HL-60/S4 treated with retinoic acid at 250 ng/mL for 4 days and 3 days (cell line): ENCODE measurements around the gene PRR13.
"Not testable (repeated sequence)": the region's sequence is repeated elsewhere in the genome, so short reads cannot be mapped to it uniquely, and the experiment has no call there.

ENCODE experiments used
- in situ Hi-C: fragments of 300-500 bp; cut with MboI; formaldehyde crosslinking; loops from 2 replicates; pipeline ENCODE4 v1.7.0; 2022; ENCODE audit warnings: low sequenced_read_pairs

The PRR13 gene

DNA sequence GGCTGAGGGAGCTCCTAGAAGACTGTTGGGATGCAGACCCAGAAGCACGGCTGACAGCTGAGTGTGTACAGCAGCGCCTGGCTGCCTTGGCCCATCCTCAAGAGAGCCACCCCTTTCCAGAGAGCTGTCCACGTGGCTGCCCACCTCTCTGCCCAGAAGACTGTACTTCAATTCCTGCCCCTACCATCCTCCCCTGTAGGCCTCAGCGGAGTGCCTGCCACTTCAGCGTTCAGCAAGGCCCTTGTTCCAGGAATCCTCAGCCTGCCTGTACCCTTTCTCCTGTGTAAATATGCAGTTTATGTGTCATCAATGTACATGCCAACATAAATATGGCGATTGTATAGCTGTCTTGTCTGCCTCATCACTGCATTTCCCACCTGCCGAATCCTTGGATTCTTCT, 10.3 kb upstream of the PRR13 start:
- in situ Hi-C loops: no loop called here

- in situ Hi-C loops: not testable (repeated sequence)
These were observed 6.2 kb upstream of the PRR13 start for GRCh38 chr12:53435326-53435725.

DNA sequence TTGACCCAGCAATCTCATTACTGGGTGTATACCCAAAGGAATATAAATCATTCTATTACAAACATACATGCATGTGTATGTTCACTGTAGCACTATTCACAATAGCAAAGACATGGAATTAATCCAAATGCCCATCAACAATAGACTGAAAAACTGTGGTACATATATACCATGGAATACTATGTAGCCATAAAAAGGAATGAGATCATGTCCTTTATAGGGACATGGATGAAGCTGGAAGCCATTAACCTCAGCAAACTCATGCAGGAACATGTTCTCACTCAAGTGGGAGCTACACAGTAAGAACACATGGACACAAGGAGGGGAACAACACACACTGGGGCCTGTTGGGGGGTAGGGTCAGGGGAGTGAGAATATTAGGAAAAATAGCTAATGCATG, 2.0 kb upstream of the PRR13 start:
- in situ Hi-C loops: not testable (repeated sequence)

DNA sequence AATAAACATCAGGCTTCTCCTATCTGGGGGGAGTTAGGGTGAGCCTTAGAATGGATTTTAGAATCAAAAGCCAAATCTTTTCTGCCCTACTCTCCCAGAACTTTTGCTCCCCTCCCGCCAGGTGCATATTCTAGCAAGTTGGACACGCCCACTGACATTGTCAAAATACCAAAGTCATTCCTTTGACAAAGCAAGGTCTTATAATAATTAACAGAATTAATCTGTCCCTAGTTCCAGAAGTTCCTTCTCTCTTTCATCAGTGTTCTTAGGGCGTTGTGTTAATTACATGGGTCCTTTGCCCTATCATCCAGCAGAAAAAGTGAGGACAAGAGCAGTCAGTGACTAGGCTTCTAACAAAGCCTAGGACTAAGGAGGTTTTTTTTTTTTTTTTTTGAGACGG, 2.4 kb downstream of the PRR13 start:
- in situ Hi-C loops: no loop called here

DNA sequence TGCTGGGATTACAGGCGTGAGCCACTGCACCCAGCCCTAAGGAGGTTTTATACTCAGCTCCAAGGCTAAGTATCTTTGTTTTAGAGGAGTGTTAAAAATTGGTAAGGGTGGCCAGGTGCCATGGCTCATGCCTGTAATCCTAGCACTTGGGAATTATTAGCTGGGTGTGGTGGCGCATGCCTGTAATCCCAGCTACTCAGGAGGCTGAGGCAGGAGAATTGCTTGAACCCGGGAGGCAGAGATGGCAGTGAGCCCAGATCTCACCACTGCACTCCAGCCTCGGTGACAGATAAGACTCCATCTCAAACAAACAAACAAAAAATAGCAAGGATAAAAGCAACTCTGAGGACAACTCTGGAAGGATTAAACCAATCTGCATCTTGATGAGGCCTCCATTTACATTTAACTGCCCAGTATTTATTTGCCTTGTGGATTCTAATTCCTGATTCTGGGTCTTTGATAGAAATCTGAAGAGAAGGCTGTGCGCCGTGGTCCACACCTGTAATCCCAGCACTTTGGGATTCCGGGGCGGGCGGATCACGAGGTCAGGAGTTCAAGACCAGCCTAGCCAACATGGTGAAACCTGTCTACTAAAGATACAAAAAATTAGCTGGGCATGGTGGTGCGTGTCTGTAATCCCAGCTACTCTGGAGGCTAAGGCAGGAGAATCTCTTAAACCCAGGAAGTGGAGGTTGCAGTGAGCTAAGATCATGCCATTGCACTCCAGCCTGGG, 3.2 kb downstream of the PRR13 start:
- in situ Hi-C loops: not testable (repeated sequence)

- in situ Hi-C loops: no loop called here
These were observed 9.4 kb downstream of the PRR13 start for GRCh38 chr12:53450936-53451335.

DNA sequence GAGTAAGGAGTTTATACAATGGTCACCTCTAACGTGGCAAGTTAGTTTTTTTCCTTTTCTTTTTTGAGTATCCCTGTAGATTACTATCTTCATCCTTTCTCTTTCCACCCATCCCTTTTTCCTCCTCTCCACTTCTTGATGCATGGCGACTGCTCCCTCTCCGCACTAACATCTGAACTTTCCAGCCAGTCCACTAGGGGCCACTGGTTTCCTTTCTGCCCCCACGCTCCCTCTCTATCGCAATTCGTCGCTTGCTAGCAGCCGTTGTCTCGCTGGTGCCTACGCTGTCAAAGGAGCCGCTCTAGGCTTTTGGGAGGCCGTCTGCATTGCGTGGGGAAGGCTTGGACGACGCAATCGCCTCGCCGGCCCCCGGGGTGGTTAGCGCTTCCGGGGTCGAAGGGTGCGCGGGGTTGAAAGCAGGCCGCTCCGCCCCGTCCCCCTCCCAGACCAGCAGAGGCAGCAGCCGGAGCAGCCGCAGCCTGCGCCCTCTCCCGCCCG, 10.2 kb downstream of the PRR13 start, which contains the start of gene PCBP2:
Gene PCBP2, plus strand, starts transcription at position 442 of the 498 bp plus-strand sequence. CDS start 2,699 bp downstream, outside the sequence.
- in situ Hi-C loops: no loop called here

DNA sequence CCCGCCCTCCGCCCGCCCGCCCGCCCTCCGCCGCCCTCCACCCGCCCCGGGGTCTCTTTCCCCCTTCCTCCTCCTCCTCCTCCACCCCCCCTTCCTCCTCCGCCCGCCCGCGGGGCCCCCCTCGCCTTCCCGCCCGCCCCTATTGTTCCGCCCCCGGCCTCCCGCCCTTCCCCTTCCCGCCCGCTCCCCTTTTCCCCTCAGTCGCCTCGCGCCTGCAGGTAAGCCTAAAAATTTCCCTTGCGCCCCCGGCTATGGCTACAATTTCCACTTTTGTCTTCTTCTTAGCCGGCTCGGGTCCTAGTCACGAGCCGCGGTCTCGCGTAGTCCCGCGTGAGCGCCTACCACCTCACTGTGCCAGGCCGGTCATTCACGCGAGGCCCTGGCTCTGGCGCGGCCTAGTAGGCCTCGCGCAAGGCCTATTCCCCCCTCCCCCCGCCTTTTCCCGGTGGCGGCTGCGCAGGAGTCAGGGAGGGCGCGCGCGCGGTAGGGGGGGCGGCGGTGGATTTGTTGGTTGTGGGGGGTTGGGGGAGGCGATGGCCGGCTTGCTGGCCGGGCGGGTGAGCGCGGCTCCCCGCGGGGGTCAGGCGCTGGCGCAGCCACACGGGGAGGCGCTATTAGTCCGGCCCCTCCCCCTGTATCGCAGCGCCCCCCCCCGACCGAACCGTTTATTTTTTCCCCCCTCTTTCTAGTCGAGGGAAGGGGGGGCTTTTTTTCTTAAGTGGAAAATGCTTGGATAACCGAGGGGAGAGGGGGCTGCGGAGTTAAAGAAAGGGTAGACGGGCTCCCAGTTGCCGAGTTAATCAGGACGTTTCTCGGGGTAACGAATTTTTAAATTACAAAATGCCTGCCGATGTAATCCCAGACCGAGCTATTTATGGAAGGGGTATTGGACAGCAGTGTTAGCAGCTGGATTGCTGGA, 10.9 kb downstream of the PRR13 start:
- in situ Hi-C loops: no loop called here

DNA sequence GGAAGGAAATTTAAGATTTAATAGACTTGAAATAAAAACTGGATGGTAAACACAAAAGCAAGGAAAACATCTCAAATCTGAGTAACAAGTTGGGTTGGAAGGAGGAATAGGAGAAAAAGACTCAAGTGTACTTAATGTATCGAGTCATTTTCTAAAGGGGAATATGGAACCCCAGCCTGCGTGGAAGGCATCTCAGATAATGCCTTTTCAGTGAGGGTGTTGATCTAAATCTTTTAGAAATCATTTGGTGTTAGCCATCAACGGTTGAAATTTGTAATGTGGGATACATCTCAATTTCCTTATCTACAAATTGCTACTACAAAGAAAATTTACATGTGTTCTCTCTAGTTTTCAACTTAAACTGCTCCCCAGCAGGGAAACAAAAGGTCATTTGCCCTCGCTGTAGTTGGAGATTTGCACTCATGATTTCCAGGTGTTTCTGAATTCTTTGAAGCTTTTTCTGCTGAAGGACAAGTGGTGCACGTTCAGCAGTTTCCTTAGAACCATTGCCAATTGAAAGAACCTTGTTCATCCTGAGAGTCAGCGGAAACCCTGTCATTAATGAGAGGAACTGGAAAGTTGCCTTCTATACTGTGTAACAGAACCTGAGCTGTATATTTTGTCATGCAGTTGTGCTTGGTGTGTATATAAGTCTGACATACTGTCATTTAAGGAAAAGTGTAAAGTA, 12.6 kb downstream of the PRR13 start:
- in situ Hi-C loops: no loop called here

GRCh38 chr12:53454707-53455106, 13.2 kb downstream of the PRR13 start:
- in situ Hi-C loops: no loop called here

- in situ Hi-C loops: no loop called here
These were observed 15.3 kb downstream of the PRR13 start for GRCh38 chr12:53456654-53457366.

DNA sequence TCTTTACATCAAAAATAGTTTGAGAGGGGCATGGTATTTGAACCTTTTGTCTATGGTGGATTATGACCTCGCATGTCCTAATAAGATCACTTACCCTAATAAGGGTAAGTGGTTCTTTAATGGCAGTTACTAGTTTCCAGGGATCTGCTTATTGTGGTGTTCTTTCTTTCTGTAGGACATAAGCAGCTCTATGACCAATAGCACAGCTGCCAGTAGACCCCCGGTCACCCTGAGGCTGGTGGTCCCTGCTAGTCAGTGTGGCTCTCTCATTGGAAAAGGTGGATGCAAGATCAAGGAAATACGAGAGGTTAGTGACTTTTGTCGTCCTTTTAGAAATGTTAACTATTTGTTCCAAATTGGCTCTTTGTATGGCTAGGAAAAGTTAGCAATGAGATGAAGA, 17.6 kb downstream of the PRR13 start:
- in situ Hi-C loops: no loop called here

DNA sequence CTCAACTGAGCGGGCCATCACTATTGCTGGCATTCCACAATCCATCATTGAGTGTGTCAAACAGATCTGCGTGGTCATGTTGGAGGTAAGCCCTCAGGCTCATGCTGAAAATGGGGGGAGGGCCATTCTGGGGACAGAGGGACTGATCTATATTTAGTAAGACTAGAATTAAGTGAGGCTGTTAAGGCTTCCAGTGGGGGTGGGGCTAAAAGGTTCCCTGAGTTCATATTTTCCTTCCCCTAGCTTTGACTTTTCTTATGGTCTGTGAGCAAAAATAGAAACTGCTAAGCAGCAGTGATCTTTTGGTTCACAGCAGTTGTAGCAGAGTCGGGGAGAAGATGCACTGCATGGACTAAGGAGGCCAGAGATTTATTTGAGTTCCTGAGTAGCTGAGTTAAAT, 19.5 kb downstream of the PRR13 start:
- in situ Hi-C loops: no loop called here

GRCh38 chr12:53461591-53461990, 20.1 kb downstream of the PRR13 start:
- in situ Hi-C loops: no loop called here

GRCh38 chr12:53462935-53463334, 21.4 kb downstream of the PRR13 start:
- in situ Hi-C loops: no loop called here

DNA sequence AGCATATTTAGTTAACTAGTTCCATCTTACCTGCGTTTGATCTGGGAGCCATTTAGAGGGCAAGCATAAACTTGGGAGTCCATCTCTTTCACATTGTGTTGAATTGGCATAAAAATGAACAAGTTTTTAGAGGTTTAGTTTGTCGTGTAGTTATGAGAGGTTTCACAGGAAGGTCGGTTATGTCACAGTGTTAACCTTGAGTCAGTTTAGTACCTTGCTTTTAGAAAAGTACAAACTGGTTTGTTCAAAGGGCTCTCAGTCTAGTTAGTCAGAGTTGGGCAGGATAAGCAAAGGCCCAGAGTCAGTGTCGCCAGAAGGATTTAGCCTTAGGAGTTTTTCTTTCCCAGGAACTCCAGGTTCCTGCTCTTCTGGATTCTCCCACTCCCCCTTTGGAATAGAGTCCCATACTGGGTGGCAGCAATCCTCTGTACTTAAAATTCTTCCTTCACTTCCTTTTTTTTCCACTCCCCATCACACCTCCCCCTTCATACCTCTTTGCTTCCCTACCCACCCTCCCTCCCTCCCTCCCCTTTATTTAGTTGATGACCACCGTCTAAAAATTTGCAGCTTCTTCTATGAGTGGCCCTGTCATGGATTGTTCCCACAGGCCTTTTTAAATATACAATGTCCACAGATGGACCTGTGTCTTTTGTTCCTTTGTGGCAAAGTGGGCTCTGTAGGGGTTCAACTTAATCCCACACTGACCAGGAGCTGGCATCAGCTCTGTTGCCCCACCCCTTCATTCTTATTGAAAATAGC, 22.4 kb downstream of the PRR13 start:
- in situ Hi-C loops: no loop called here

DNA sequence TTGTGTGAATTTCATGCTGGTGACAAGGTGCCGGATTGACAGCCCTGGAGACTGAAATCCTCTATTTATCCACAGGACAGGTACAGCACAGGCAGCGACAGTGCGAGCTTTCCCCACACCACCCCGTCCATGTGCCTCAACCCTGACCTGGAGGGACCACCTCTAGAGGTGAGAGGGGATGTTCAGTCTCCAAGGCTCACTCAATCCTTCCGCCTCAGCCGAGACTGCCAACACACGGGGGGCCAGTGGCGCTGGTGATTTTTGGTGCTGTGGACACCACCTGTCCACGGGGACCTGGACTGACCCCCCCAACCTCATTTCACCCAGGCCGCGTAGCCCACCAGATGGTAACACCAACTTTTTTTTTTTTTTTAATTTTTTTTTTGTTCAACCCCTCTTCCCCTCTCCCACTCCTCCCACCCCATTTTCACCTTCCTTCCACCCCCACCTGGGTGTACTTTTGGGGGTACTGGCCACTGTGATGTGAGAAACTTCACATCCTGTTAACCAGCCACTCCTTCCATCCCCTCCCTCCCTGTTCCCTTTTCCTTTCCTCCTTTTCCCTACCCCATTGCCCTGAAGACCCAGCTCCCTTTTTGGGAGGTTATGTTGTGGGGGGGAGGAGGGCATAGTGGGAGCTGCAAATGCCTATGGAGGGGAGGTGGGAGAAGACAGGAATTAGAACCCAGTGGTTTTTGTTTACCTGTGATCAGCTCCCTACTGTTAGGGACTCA, 23.3 kb downstream of the PRR13 start:
- in situ Hi-C loops: no loop called here

DNA sequence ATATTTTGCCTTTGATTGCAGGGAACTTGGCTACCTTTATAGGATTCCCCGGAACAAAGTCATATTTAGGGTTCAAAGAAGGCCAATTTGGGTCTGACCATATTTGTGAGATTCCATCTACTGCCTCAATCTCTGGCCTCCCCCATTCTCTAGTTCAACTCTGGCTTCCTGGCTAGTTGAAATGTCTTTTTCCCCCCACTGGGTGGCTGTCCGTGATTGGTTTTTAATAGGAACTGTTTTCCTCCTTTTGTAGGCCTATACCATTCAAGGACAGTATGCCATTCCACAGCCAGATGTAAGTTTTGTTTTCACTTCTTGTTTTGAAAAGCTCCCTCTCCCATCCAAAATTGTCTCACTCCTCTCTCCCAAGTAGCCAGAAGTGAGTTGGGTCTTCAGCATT, 24.1 kb downstream of the PRR13 start:
- in situ Hi-C loops: no loop called here

- in situ Hi-C loops: no loop called here
These were observed 25.1 kb downstream of the PRR13 start for GRCh38 chr12:53466640-53467039.
